Tibial artery (tissue), 4 donors: ENCODE results near the gene EFNB3.

ENCODE experiments used
- DNase-seq, 2 donors: peaks; one replicate each; pipeline ENCODE4 v3.0.0-alpha.2; 2019
- H3K27ac ChIP-seq, 2 donors: fragments of 200-600 bp; sonication (generic) in 1 of 2; 1 replicate in 1 of 2; 2 replicates in 1 of 2; pipeline ENCODE4 v1.5.1; 2018 to 2019; ENCODE audit warnings: mild to moderate bottlenecking in 1 of 2
- H3K27me3 ChIP-seq, 2 donors: fragments of 200-600 bp; sonication (generic) in 1 of 2; one replicate each; pipeline versions ENCODE4 v1.5.1 to v1.6.0; 2016 to 2019
- H3K36me3 ChIP-seq, 3 donors: fragments of 200-600 bp; sonication (generic) in 2 of 3; one replicate each; pipeline ENCODE4 v1.5.1; 2016 to 2019; ENCODE audit warnings: mild to moderate bottlenecking in 2 of 3
- H3K4me1 ChIP-seq, 4 donors: fragments of 200-600 bp; sonication (generic) in 2 of 4; 1 replicate in 3 of 4; 2 replicates in 1 of 4; pipeline ENCODE4 v1.5.1; 2016 to 2019
- H3K4me3 ChIP-seq, 2 donors: fragments of 200-600 bp; sonication (generic) in 1 of 2; 1 replicate in 1 of 2; 2 replicates in 1 of 2; pipeline ENCODE4 v1.5.1; 2018 to 2019; ENCODE audit warnings: mild to moderate bottlenecking in 2 of 2
- H3K9me3 ChIP-seq, 3 donors: fragments of 200-600 bp; sonication (generic) in 1 of 3; one replicate each; pipeline ENCODE4 v1.5.1; 2016 to 2019
- CTCF ChIP-seq, 2 experiments: fragments of 200-600 bp in 1 of 2; fragments of 450-650 bp in 1 of 2; IDR thresholded peaks; one replicate each; pipeline ENCODE4 v1.5.1; 2017 to 2019; ENCODE audit warnings: antibody characterized with exemption in 2 of 2, mild to moderate bottlenecking in 1 of 2, moderate library complexity in 1 of 2
- intact Hi-C: fragments of 100-400 bp; cut with DNase I; formaldehyde crosslinking; loops from one replicate; pipeline ENCODE4 v1.15.0; 2023; ENCODE audit warnings: low total_unique reads

EFNB3 gene

GRCh38 chr17:7673239-7673638 is 31.8 kb upstream of the EFNB3 start:
- peaks cover 68 to 84% (median 78%) of the 10 kb centered on the region in 3 donors for H3K36me3 ChIP-seq

GRCh38 chr17:7674934-7675333 is 30.1 kb upstream of the EFNB3 start:
- no peak overlapping the region for H3K4me3 ChIP-seq
- H3K36me3 ChIP-seq: peaks cover 59 to 67% (median 63%) of the 10 kb centered on the region in 3 donors
- no peak for DNase-seq
- H3K4me1 ChIP-seq: no peaks in the 10 kb centered on the region
- no peak for TF ChIP-seq CTCF (IDR thresholded peaks at IDR 0.05)
- no peak overlapping the region for H3K27ac ChIP-seq
- H3K27me3 ChIP-seq: no peaks in the 10 kb centered on the region
- peaks cover 0 to 9% (median 0%) of the 10 kb centered on the region in 3 donors for H3K9me3 ChIP-seq
- intact Hi-C loops: loop anchor here (10.0 kb wide), 1 partner anchor 1900 kb away; the partner anchor contains the start of genes CFAP52 and STX8

More at GRCh38 chr17:7673239-7673638, 31.8 kb upstream of the EFNB3 start:
- no peak for DNase-seq
- no peak for TF ChIP-seq CTCF (IDR thresholded peaks at IDR 0.05)
- intact Hi-C loops: loop anchor here (10.0 kb wide), 1 partner anchor 1902 kb away; the partner anchor contains the start of genes CFAP52 and STX8
- no peak overlapping the region for H3K4me3 ChIP-seq
- no peaks in the 10 kb centered on the region for H3K4me1 ChIP-seq
- H3K27me3 ChIP-seq: no peaks in the 10 kb centered on the region
- no peak overlapping the region for H3K27ac ChIP-seq
- H3K9me3 ChIP-seq: peaks cover 0 to 9% (median 0%) of the 10 kb centered on the region in 3 donors

- DNase-seq: no peak
- no peak for TF ChIP-seq CTCF (IDR thresholded peaks at IDR 0.05)
- Histone ChIP-seq H3K27me3 (no peaks in the 10 kb centered on the region), H3K4me1 (no peaks in the 10 kb centered on the region), H3K36me3 (peaks cover 43 to 51% (median 48%) of the 10 kb centered on the region in 3 donors), H3K27ac (no peak overlapping the region), H3K4me3 (no peak overlapping the region), H3K9me3 (peaks cover 0 to 9% (median 0%) of the 10 kb centered on the region in 3 donors)
- intact Hi-C loops: loop anchor here (10.0 kb wide), 1 partner anchor 1898 kb away; the partner anchor contains the start of genes CFAP52 and STX8
Observed at GRCh38 chr17:7676533-7676932, 28.5 kb upstream of the EFNB3 start.

- DNase-seq: no peak
- Histone ChIP-seq H3K27me3 (no peaks in the 10 kb centered on the region), H3K4me1 (no peaks in the 10 kb centered on the region), H3K9me3 (peaks cover 0 to 9% (median 0%) of the 10 kb centered on the region in 3 donors), H3K4me3 (no peak overlapping the region), H3K27ac (no peak overlapping the region), H3K36me3 (peaks cover 35 to 41% (median 39%) of the 10 kb centered on the region in 3 donors)
- TF ChIP-seq CTCF (IDR thresholded peaks at IDR 0.05): no peak
- intact Hi-C loops: loop anchor here (10.0 kb wide), 1 partner anchor 1897 kb away; the partner anchor contains the start of genes CFAP52 and STX8
Observed at GRCh38 chr17:7677388-7678067, 27.5 kb upstream of the EFNB3 start.

GRCh38 chr17:7684851-7685532 is 20.0 kb upstream of the EFNB3 start:
- intact Hi-C loops: loop anchor here (5.0 kb wide), 1 partner anchor 58 kb away; the partner anchor contains the start of gene SAT2
- Histone ChIP-seq H3K27me3 (no peaks in the 10 kb centered on the region), H3K4me1 (peaks cover 0 to 33% (median 21%) of the 10 kb centered on the region in 4 donors), H3K36me3 (no peaks in the 10 kb centered on the region), H3K27ac (peak overlapping the region; percentile 93 to 94), H3K4me3 (peak overlapping the region; percentile 82 to 87), H3K9me3 (no peaks in the 10 kb centered on the region)
- no peak for TF ChIP-seq CTCF (IDR thresholded peaks at IDR 0.05)
- no peak for DNase-seq
